Midbrain (tissue), 1 donor: ENCODE data around the gene C1QTNF12.

Experiments
- DNase-seq: peaks from one replicate; lab custom pipeline; 2025; lab: John Stamatoyannopoulos, UW

C1QTNF12 gene, protein sequence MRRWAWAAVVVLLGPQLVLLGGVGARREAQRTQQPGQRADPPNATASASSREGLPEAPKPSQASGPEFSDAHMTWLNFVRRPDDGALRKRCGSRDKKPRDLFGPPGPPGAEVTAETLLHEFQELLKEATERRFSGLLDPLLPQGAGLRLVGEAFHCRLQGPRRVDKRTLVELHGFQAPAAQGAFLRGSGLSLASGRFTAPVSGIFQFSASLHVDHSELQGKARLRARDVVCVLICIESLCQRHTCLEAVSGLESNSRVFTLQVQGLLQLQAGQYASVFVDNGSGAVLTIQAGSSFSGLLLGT

GRCh38 chr1:1246577-1247340 lies at the start of gene C1QTNF12:
Gene C1QTNF12, minus strand, starts transcription at chr1:1246722. Its CDS starts 32 bp downstream, at chr1:1246690.
- no peak for DNase-seq

DNA sequence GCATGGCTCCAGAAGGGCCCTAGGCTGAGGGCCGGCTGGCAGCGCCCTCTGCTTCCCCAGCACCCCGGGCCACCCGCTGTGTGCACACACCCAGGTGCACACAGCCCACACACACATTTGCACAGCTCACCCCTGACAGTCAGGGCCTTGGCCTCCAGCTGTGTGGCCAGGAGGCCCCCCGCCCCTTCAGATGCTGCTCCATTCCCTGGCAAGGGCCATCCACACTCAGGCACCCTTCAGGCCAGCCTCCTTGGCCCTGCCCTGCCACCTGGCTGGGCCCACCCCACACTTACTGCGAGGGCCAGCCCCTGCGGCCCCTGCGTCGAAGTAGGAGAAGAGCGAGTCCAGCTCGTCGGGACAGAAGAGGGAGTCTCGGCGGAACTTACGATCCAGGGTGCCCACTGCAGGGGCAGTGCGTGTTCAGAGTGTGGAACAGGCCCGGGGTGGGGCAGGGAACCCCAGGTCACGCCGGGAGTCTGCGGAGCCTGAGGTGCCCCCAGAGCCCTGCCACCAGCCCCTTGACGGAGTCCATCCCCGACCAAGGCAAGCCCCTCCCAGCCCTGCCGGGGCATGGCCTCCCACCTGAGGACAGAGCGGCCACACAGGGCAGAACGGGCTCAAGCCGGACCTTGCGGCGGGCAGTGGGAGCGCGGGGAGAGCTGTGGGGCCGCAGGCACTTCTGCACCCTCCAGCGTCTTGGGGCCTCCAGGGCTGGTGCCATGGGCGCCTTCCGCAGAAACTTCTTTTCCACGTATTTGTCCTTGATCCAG lies 48.8 kb upstream of the C1QTNF12 start:
- no peak for DNase-seq

GRCh38 chr1:1294250-1294890 lies 47.8 kb upstream of the C1QTNF12 start:
- no peak for DNase-seq

GRCh38 chr1:1293263-1294249 lies 47.0 kb upstream of the C1QTNF12 start:
- DNase-seq, result no peak

GRCh38 chr1:1292851-1293250 lies 46.3 kb upstream of the C1QTNF12 start:
- no peak for DNase-seq

- DNase-seq, result no peak
Observed at GRCh38 chr1:1292442-1292779, 45.9 kb upstream of the C1QTNF12 start.

GRCh38 chr1:1291548-1292441 lies 45.3 kb upstream of the C1QTNF12 start:
- DNase-seq, result no peak

- DNase-seq, result no peak
Observed at GRCh38 chr1:1291023-1291528, 44.6 kb upstream of the C1QTNF12 start.

GRCh38 chr1:1290238-1290731 lies 43.8 kb upstream of the C1QTNF12 start:
- no peak for DNase-seq

DNA sequence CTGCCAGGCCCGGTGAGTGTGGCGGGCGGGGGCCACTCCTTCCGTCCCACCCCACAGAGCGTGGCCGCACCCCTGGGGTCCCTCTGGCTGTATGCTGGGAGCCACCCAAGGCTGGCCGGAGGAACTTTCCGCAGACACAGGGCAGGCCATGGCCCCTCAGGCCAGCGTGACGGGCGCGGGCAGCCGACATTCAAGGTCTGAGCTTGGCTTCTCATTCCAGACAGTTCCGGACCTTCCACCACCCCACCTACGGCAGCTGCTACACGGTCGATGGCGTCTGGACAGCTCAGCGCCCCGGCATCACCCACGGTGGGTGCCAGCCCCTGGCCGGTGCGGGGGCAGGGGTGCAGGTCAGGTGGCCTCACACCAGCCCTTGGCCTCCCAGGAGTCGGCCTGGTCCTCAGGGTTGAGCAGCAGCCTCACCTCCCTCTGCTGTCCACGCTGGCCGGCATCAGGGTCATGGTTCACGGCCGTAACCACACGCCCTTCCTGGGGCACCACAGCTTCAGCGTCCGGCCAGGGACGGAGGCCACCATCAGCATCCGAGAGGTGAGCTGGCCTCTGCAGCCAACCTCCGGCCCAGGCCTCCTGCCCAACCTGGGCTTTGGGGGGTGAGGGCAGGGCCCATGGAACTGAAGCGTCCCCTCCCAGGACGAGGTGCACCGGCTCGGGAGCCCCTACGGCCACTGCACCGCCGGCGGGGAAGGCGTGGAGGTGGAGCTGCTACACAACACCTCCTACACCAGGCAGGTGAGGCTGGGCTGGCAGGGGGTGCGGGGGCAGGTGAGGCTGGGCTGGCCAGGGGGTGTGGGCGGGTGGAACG lies 41.0 kb upstream of the C1QTNF12 start:
- DNase-seq, result no peak

DNA sequence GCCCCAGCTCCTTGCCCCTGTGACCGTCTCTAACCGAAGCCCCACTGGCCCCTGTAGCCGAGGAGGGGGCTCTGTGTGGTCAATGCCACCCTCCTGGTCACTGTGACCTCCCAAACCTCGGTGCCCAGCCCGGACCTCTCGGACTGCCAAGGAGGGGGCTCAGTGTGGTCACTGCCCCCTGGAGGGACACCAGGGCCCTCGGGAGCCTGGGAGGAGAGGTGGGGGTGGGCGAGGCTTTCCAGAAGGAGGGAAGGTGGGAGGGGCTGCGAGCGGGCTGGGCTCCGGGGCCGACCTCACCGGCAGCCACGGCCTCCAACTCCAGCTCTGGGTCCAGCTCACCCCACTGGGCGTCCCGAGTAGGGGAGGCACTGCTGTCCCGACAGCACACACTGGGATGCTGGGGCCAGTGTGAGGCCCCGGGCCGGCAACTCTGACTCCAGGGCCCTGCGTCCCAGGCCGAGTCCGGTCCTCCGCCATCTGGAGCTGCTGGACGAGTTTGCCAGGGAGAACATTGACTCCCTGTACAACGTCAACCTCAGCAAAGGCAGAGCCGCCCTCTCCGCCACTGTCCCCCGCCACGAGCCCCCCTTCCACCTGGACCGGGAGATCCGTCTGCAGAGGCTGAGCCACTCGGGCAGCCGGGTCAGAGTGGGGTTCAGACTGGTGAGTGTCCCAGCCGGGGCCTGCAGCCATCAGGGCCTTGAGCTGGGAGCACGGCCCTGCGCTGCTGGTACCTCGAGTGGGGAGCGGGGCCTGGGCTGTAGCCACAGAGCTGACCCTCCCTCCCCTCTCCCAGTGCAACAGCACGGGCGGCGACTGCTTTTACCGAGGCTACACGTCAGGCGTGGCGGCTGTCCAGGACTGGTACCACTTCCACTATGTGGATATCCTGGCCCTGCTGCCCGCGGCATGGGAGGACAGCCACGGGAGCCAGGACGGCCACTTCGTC lies 40.1 kb upstream of the C1QTNF12 start:
- DNase-seq, result no peak

- no peak for DNase-seq
Observed at GRCh38 chr1:1285611-1286311, 39.2 kb upstream of the C1QTNF12 start.

- no peak for DNase-seq
Observed at GRCh38 chr1:1285102-1285571, 38.6 kb upstream of the C1QTNF12 start.

DNA sequence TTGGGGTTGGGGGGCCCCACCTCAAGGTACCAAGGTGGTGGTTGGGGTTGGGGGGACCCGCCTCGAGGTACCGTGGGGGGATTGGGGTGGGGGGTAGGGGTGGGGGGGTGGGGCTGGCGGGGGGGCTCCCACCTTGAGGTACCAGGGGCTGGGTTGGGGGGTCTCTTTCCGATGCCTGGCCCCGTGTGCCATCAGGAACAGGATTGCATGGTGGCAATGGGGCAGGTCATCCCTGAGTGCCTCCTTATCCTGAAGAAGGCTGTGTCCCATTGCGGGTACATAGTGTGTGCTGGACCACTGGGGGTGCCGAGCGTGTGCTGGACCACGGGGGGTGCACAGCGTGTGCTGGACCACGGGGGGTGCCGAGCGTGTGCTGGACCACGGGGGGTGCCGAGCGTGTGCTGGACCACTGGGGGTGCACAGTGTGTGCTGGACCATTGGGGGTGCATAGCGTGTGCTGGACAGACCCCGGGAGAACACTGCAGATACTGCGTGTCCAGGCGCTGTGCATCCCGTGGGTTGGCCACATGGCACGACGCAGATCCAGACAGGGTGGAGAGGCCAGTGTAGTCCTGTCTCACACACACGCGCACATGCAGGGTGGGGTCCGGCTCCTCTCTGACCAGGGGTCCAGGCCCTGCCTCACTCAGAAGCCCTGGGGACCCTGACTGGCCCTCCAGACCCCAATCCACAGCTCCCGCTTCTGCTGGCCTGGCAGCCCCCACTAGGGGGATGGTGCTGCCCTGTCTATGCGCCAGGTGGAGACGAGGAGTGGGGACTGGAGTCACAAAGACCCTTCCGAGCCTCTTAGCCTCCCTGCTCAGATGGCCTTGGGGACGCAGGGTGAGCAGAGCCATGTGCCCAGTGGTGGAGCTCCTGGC lies 37.9 kb upstream of the C1QTNF12 start:
- DNase-seq, result no peak

GRCh38 chr1:1283821-1284220 lies 37.3 kb upstream of the C1QTNF12 start:
- no peak for DNase-seq

DNA sequence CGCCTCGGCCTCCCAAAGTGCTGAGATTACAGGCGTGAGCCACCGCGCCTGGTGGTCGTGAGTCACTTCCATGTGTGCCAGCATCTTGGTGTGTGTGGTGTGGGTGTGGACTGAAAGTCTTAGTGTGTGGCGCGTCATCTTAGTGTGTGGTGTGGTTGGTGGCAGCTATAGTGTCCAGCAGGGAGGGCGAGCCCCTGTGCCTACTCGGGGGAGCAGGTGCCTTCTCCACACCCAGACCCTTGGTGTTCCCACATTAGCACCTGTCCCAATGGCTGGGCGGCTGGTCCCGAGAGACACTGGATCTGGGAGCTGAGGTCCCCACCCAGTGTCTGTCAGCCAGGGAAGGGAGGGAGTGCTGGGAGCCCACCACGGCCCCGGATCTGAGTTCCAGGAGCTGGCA lies 36.5 kb upstream of the C1QTNF12 start:
- DNase-seq, result no peak
